RPMI8226 (cell line): ENCODE results near the gene CETN1.

Source experiments
- DNase-seq: peaks from one replicate; pipeline ENCODE4 v3.0.0-alpha.2; 2015

Gene CETN1

DNA sequence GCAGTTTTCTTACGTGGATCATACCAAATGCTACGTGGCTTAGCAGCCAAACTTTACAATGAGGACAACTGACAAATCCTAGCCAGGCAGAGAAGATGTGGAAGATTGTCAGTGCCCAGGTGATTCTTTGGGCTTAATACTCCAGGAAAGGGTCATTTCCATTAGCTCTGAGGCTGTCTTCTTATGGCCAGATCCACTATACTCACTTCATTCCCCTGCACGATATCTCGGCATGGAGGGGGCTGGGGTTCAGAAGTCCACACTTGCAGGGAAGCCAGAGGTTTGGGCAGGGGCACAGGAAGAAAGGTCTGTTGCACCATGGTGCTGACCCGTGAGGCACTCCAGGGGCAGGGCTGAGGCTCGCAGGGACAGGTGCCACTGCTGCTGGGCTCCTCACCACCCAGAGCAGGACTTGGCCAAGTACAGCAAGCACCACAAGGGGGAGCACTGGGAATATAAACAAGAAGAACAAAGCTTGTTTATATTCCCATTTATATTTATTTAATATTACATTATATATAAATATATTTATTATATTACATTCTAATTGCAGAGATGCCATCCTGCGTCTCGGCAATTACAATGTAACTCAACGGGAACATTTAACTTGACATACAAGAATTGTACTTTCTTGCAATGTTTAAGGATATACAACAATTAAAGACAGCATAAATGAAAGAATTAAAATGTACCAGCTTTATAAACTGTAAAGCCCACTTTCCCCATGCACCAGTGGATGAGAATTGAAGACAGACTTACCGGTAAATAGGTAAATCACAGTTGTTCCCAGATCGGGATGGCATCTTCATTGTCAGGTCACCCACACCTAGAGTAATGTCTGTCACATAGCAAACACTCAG is 43.8 kb downstream of the CETN1 start:
- peak; percentile 82 for DNase-seq

DNA sequence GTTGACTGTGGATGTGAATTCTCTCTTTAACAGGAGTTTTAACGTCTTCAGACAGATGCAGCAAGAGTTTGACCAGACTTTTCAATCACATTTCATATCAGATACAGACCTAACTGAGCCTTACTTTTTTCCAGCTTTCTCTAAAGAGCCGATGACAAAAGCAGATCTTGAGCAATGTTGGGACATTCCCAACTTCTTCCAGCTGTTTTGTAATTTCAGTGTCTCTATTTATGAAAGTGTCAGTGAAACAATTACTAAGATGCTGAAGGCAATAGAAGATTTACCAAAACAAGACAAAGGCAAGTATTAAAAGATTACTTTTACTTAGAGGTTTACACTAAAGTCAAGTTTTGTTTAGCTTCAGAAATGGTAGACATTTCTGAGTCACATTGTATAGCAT is 47.1 kb downstream of the CETN1 start:
- DNase-seq, result no peak

DNA sequence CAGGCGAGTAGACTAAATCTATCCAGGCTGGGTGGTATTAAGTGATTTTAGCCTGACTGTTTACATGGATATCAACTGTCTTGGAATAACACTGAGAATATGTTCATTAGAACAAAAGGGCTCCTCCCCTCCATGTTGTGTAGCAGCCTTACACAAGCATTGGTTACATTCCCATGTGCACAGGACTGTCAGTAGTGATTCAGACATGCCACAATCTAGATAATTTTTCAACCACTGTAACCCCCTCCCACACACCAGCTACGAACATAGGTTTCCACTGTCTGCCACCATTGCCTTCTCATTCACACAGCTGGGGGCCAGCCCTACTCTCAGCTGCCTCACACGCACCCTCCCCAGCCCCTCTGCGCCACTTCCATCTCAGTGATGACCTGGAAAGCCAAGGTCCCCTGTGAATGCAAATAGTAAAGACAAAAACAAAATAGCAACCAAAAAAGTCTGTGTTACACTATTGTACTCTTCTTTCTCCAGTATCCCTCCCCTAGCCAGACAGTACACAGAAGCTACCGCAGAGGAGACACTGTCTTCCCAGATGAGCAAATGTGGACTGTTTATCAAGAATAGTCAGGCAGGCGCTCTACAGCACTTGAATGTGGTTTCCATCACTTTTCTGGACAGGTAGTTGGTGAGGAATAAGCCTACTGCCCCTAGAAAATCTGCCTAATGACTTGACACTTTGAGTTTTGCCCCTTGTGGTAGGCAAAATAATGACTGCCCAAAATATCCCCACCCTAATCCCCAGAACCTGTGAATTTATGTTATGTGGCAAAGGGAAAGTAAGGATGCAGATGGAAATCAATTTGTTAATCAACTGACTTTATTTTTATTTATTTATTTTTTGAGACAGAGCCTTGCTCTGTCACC is 49.3 kb downstream of the CETN1 start:
- DNase-seq, result no peak

DNA sequence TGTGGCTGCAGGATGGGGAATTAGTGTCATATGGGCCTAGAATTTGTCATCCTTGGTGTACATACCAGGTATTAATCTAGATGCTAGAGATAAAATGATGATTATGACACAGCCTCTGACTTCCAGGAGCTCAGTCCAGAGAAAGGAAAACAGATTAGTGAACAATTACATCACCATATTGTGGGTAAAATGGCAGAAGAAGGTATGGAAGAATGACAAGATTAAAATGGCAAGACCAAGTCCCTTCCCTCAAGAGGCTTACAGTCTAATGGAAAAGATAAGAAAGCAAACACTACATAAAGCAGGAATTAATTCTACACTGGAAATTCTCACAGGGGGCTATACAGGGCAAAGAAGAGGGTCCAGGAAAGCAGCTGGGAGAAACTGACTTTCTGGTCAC is 51.4 kb downstream of the CETN1 start:
- DNase-seq, result no peak
